Measurements from ENCODE around the gene ABHD16A. TPM values are rescaled to one million over a fixed set of nuclear protein-coding genes. Genes with fewer than 3 reads are reported as not detected.

ABHD16A gene
- total RNA-seq, 2 donors from 2014 or later: 56.8 to 65.2 TPM

- peaks cover 9% of the 10 kb centered on the region for H3K4me1 ChIP-seq
- no peak for TF ChIP-seq CTCF (IDR thresholded peaks at IDR 0.05)
- H3K9ac ChIP-seq (ENCODE audit: low read depth in 2 of 2, low read length in 2 of 2): no peak overlapping the region
- no peak overlapping the region for H3K27ac ChIP-seq
- no peak for DNase-seq
- H3K36me3 ChIP-seq: peaks cover 3% of the 10 kb centered on the region
- H3K27me3 ChIP-seq: no peaks in the 10 kb centered on the region
- intact Hi-C loops (cut with DNase I): loop anchor here (10.0 kb wide), 2 partner anchors 208 to 278 kb away; partner anchors contain the start of genes NELFE and SKIC2
- no peak overlapping the region for H3K4me3 ChIP-seq
- no peaks in the 10 kb centered on the region for H3K9me3 ChIP-seq
Measured at GRCh38 chr6:31676322-31676903, 26.7 kb downstream of the ABHD16A start.

GRCh38 chr6:31669676-31670075, 33.4 kb downstream of the ABHD16A start, which contains the start of gene LY6G5B:
Gene LY6G5B, plus strand, starts transcription at chr6:31669976. Its CDS starts 975 bp downstream, at chr6:31670951.
- H3K4me3 ChIP-seq: no peak within 1 kb of the TSS
- no peak within 1 kb of the TSS for H3K9ac ChIP-seq (ENCODE audit: low read depth in 2 of 2, low read length in 2 of 2)
- peaks cover 29% of the 10 kb centered on the region for H3K36me3 ChIP-seq
- H3K9me3 ChIP-seq: no peaks in the 10 kb centered on the region
- no peak for TF ChIP-seq CTCF (IDR thresholded peaks at IDR 0.05)
- no peak within 1 kb of the TSS for H3K27ac ChIP-seq
- DNase-seq: no peak
- no peaks in the 10 kb centered on the region for H3K27me3 ChIP-seq
- intact Hi-C loops (cut with DNase I): loop anchor here (10.0 kb wide), 2 partner anchors 215 to 285 kb away; partner anchors contain the start of genes NELFE and SKIC2
- peaks cover 6% of the 10 kb centered on the region for H3K4me1 ChIP-seq

GRCh38 chr6:31666337-31666965, 36.7 kb downstream of the ABHD16A start:
- peak overlapping the region; percentile 91 for H3K27ac ChIP-seq
- no peaks in the 10 kb centered on the region for H3K27me3 ChIP-seq
- H3K4me1 ChIP-seq: peaks cover 20% of the 10 kb centered on the region
- TF ChIP-seq CTCF (IDR thresholded peaks at IDR 0.05): no peak
- intact Hi-C loops (cut with DNase I): no loop called here
- DNase-seq: no peak
- H3K4me3 ChIP-seq: peak overlapping the region; percentile 87
- H3K36me3 ChIP-seq: peaks cover 27% of the 10 kb centered on the region
- H3K9ac ChIP-seq (ENCODE audit: low read depth in 2 of 2, low read length in 2 of 2): peak overlapping the region; percentile 81 to 96
- no peaks in the 10 kb centered on the region for H3K9me3 ChIP-seq

GRCh38 chr6:31665501-31666336, 37.4 kb downstream of the ABHD16A start, which contains the start of gene CSNK2B:
Gene CSNK2B, plus strand, starts transcription at chr6:31666080. Its CDS starts 752 bp downstream, at chr6:31666832.
- Histone ChIP-seq H3K36me3 (peaks cover 20% of the 10 kb centered on the region), H3K27me3 (no peaks in the 10 kb centered on the region), H3K9ac (ENCODE audit: low read depth in 2 of 2, low read length in 2 of 2) (peak within 1 kb of the TSS; percentile 86 to 96), H3K9me3 (no peaks in the 10 kb centered on the region), H3K4me3 (peak within 1 kb of the TSS; percentile 87), H3K4me1 (peaks cover 20% of the 10 kb centered on the region), H3K27ac (peak within 1 kb of the TSS; percentile 91)
- DNase-seq: peak; percentile 98
- TF ChIP-seq CTCF (IDR thresholded peaks at IDR 0.05): peak; percentile 17
- intact Hi-C loops (cut with DNase I): no loop called here

GRCh38 chr6:31664790-31665500, 38.2 kb downstream of the ABHD16A start, which contains the start of gene GPANK1:
Gene GPANK1, minus strand, starts transcription at chr6:31664997. Its CDS starts 519 bp downstream, at chr6:31664478.
- Histone ChIP-seq H3K4me1 (peaks cover 20% of the 10 kb centered on the region), H3K9me3 (no peaks in the 10 kb centered on the region), H3K27ac (peak within 1 kb of the TSS; percentile 91), H3K27me3 (no peaks in the 10 kb centered on the region), H3K36me3 (peaks cover 12% of the 10 kb centered on the region), H3K9ac (ENCODE audit: low read depth in 2 of 2, low read length in 2 of 2) (peak within 1 kb of the TSS; percentile 86 to 96), H3K4me3 (peak within 1 kb of the TSS; percentile 87)
- no peak for TF ChIP-seq CTCF (IDR thresholded peaks at IDR 0.05)
- peak; percentile 96 for DNase-seq
- intact Hi-C loops (cut with DNase I): no loop called here
